ENCODE data around the gene CRAMP1. TPM values are rescaled to one million over a fixed set of nuclear protein-coding genes. Genes with fewer than 3 reads are reported as not detected.

CRAMP1 gene
- total and polyA plus RNA-seq, 3 donors from 2014 or later = 54.1 to 65.1 (median 54.8) TPM

- no peak overlapping the region for H3K4me3 ChIP-seq
- H3K9me3 ChIP-seq = no peaks in the 10 kb centered on the region
- intact Hi-C loops (cut with DNase I; ENCODE audit: low total_unique reads) = no loop called here
- no peak for TF ChIP-seq POLR2A (IDR thresholded peaks at IDR 0.05)
- TF ChIP-seq, protein P1, sequence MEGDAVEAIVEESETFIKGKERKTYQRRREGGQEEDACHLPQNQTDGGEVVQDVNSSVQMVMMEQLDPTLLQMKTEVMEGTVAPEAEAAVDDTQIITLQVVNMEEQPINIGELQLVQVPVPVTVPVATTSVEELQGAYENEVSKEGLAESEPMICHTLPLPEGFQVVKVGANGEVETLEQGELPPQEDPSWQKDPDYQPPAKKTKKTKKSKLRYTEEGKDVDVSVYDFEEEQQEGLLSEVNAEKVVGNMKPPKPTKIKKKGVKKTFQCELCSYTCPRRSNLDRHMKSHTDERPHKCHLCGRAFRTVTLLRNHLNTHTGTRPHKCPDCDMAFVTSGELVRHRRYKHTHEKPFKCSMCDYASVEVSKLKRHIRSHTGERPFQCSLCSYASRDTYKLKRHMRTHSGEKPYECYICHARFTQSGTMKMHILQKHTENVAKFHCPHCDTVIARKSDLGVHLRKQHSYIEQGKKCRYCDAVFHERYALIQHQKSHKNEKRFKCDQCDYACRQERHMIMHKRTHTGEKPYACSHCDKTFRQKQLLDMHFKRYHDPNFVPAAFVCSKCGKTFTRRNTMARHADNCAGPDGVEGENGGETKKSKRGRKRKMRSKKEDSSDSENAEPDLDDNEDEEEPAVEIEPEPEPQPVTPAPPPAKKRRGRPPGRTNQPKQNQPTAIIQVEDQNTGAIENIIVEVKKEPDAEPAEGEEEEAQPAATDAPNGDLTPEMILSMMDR (IDR thresholded peaks at IDR 0.05) = no peak
- no peaks in the 10 kb centered on the region for H3K4me1 ChIP-seq
- no peaks in the 10 kb centered on the region for H3K27me3 ChIP-seq
- DNase-seq = peak; percentile 62
- no peak overlapping the region for H3K27ac ChIP-seq
- H3K36me3 ChIP-seq (ENCODE audit: low read depth, missing control alignments) = no peaks in the 10 kb centered on the region
- WGBS, 2 donors = 54 to 67% methylated on average over 4 of the region's 4 CpGs
Observed at GRCh38 chr16:1650131-1650530, 38.0 kb downstream of the CRAMP1 start.

DNA sequence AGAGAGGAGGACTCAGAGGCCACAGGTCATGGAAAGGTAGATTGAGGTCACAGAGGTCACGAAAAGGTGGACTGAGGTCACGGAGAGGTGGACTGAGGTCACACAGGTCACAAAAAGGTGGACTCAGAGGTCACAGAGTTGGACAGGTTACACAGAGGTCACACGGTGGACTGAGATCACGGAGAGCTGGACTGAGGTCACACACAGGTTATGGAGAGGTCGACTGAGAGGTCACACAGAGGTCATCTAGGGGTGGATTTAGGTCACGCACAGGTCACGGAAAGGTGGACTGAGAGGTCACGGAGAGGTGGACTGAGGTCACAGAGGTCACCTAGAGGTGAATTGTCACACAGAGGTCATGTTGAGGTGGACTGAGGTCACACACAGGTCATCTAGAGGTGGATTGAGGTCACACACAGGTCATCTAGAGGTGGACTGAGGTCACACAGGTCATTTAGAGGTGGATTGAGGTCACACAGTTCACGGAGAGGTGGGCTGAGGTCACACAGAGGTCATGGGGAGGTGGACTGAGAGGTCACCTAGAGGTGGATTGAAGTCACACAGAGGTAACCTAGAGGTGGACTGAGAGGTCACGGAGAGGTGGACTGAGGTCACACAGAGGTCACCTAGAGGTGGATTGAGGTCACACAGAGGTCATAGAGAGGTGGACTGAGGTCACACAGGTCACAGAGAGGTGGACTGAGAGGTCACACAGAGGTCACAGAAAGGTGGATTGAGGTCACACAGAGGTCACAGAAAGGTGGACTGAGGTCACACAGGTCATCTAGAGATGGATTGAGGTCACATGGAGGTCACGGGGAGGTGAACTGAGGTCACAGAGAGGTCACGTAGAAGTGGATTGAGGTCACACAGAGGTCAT is 39.2 kb downstream of the CRAMP1 start:
- intact Hi-C loops (cut with DNase I; ENCODE audit: low total_unique reads) = no loop called here
- H3K27me3 ChIP-seq = no peaks in the 10 kb centered on the region
- no peaks in the 10 kb centered on the region for H3K36me3 ChIP-seq (ENCODE audit: low read depth, missing control alignments)
- 90 to 92% methylated on average over 12 of the region's 12 CpGs for WGBS, 2 donors
- no peaks in the 10 kb centered on the region for H3K9me3 ChIP-seq
- no peak overlapping the region for H3K4me3 ChIP-seq
- H3K4me1 ChIP-seq = no peaks in the 10 kb centered on the region
- no peak for DNase-seq
- H3K27ac ChIP-seq = no peak overlapping the region
- no peak for TF ChIP-seq POLR2A (IDR thresholded peaks at IDR 0.05)
- TF ChIP-seq, protein P1 (IDR thresholded peaks at IDR 0.05) = no peak

DNA sequence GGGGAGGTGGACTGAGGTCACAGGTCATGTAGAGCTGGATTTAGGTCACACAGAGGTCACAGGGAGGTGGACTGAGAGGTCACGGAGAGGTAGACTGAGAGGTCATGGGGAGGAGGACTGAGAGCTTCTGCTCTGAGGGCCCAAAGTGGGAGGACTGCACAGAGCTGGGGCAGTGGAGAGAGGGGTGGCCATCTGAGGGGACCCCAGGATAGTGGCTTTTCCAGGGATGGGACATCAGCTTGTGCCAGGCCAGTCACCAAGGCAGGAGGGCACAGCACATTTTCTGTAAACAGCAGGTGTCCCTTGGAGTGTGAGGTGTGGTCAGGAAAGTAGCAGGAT is 39.8 kb downstream of the CRAMP1 start:
- TF ChIP-seq, protein P1 (IDR thresholded peaks at IDR 0.05) = no peak
- no peak for TF ChIP-seq POLR2A (IDR thresholded peaks at IDR 0.05)
- Histone ChIP-seq H3K36me3 (ENCODE audit: low read depth, missing control alignments) (no peaks in the 10 kb centered on the region), H3K4me1 (no peaks in the 10 kb centered on the region), H3K9me3 (no peaks in the 10 kb centered on the region), H3K4me3 (no peak overlapping the region), H3K27me3 (no peaks in the 10 kb centered on the region), H3K27ac (no peak overlapping the region)
- intact Hi-C loops (cut with DNase I; ENCODE audit: low total_unique reads) = no loop called here
- no peak for DNase-seq
- 100% methylated on average over 1 of the region's 1 CpG for WGBS, 2 donors

GRCh38 chr16:1653023-1653422 is 40.9 kb downstream of the CRAMP1 start:
- Histone ChIP-seq H3K27me3 (no peaks in the 10 kb centered on the region), H3K4me1 (peaks cover 4% of the 10 kb centered on the region), H3K36me3 (ENCODE audit: low read depth, missing control alignments) (no peaks in the 10 kb centered on the region), H3K27ac (no peak overlapping the region), H3K9me3 (no peaks in the 10 kb centered on the region), H3K4me3 (no peak overlapping the region)
- no peak for TF ChIP-seq POLR2A (IDR thresholded peaks at IDR 0.05)
- TF ChIP-seq, protein P1 (IDR thresholded peaks at IDR 0.05) = no peak
- WGBS, 2 donors = 91 to 96% methylated on average over 15 of the region's 15 CpGs
- no peak for DNase-seq
- intact Hi-C loops (cut with DNase I; ENCODE audit: low total_unique reads) = no loop called here
